Liver (tissue), 9 donors: Measurements from ENCODE around the gene GSKIP. TPM values are rescaled to one million over a fixed set of nuclear protein-coding genes. Genes with fewer than 3 reads are reported as not detected.

Source experiments
- DNase-seq: peaks from one replicate; pipeline ENCODE4 v3.0.0-alpha.2; 2017; ENCODE audit warnings: low spot score
- H3K27ac ChIP-seq, 2 donors: one replicate each; pipeline ENCODE4 v1.7.0; 2013; ENCODE audit warnings: inconsistent platforms in 2 of 2, low read length in 2 of 2, control low read depth in 1 of 2, low read depth in 1 of 2, mild to moderate bottlenecking in 1 of 2
- H3K27me3 ChIP-seq, 4 donors: one replicate each; pipeline versions ENCODE4 v1.6.1 to v1.7.0; 2013; ENCODE audit warnings: low read length in 3 of 4, inconsistent platforms in 1 of 4, mild to moderate bottlenecking in 1 of 4, moderate library complexity in 1 of 4; ENCODE audit not compliant: control insufficient read depth in 4 of 4, insufficient read depth in 4 of 4
- H3K36me3 ChIP-seq, 4 donors: one replicate each; pipeline versions ENCODE4 v1.6.1 to v1.7.0; 2013; ENCODE audit warnings: low read length in 3 of 4, mild to moderate bottlenecking in 3 of 4, low read depth in 1 of 4, moderate library complexity in 1 of 4; ENCODE audit not compliant: control insufficient read depth in 4 of 4, insufficient read depth in 3 of 4
- H3K4me1 ChIP-seq, 4 donors: one replicate each; pipeline versions ENCODE4 v1.6.1 to v1.7.0; 2013; ENCODE audit warnings: low read length in 3 of 4, mild to moderate bottlenecking in 3 of 4, moderate library complexity in 1 of 4; ENCODE audit not compliant: control insufficient read depth in 4 of 4, insufficient read depth in 4 of 4
- H3K4me3 ChIP-seq, 3 donors: one replicate each; pipeline versions ENCODE4 v1.6.1 to v1.7.0; 2013; ENCODE audit warnings: low read length in 3 of 3, control low read depth in 1 of 3, low read depth in 1 of 3, mild to moderate bottlenecking in 1 of 3
- H3K9ac ChIP-seq, 2 donors: one replicate each; pipeline ENCODE4 v1.7.0; 2013; ENCODE audit warnings: low read length in 2 of 2, mild to moderate bottlenecking in 2 of 2, moderate library complexity in 2 of 2, control low read depth in 1 of 2, low read depth in 1 of 2
- H3K9me3 ChIP-seq, 4 donors: one replicate each; pipeline versions ENCODE4 v1.6.1 to v1.7.0; 2013; ENCODE audit warnings: low read length in 3 of 4; ENCODE audit not compliant: control insufficient read depth in 4 of 4
- EGR1 ChIP-seq, 2 donors: IDR thresholded peaks; 2 replicates each; pipeline ENCODE4 v1.6.1; 2016 to 2018; ENCODE audit warnings: antibody characterized with exemption in 2 of 2, low read depth in 2 of 2
- FOXA1 ChIP-seq: IDR thresholded peaks from 2 replicates; pipeline ENCODE4 v1.6.1; 2016; ENCODE audit warnings: antibody characterized with exemption
- FOXA2 ChIP-seq: IDR thresholded peaks from 2 replicates; pipeline ENCODE4 v1.6.1; 2016; ENCODE audit warnings: antibody characterized with exemption
- GABPA ChIP-seq, 2 donors: IDR thresholded peaks in 1 of 2; conservative IDR thresholded peaks in 1 of 2; 2 replicates each; pipeline ENCODE4 v1.6.1; 2016; ENCODE audit warnings: antibody characterized with exemption in 2 of 2, mild to moderate bottlenecking in 1 of 2, moderate library complexity in 1 of 2
- HNF4A ChIP-seq, 2 donors: conservative IDR thresholded peaks; 2 replicates each; pipeline ENCODE4 v1.6.1; 2016; ENCODE audit warnings: antibody characterized with exemption in 2 of 2, mild to moderate bottlenecking in 2 of 2
- JUND ChIP-seq, 2 donors: IDR thresholded peaks; 2 replicates each; pipeline ENCODE4 v1.6.1; 2016; ENCODE audit warnings: antibody characterized with exemption in 2 of 2
- NR2F2 ChIP-seq: IDR thresholded peaks from 2 replicates; pipeline ENCODE4 v1.6.1; 2016; ENCODE audit warnings: antibody characterized with exemption
- RAD21 ChIP-seq, 2 donors: IDR thresholded peaks; 2 replicates each; pipeline ENCODE4 v1.6.1; 2016; ENCODE audit warnings: antibody characterized with exemption in 2 of 2, mild to moderate bottlenecking in 2 of 2
- RXRA ChIP-seq, 2 donors: IDR thresholded peaks; 2 replicates each; pipeline ENCODE4 v1.6.1; 2017 to 2018; ENCODE audit warnings: antibody characterized with exemption in 2 of 2, mild to moderate bottlenecking in 1 of 2
- SP1 ChIP-seq: IDR thresholded peaks from 2 replicates; pipeline ENCODE4 v1.6.1; 2018; ENCODE audit warnings: antibody characterized with exemption, mild to moderate bottlenecking
- TAF1 ChIP-seq: conservative IDR thresholded peaks from 2 replicates; pipeline ENCODE4 v1.6.1; 2016; ENCODE audit warnings: antibody characterized with exemption, mild to moderate bottlenecking
- YY1 ChIP-seq: IDR thresholded peaks from 2 replicates; pipeline ENCODE4 v1.6.1; 2016; ENCODE audit warnings: antibody characterized with exemption, mild to moderate bottlenecking
- ZBTB33 ChIP-seq: IDR thresholded peaks from 2 replicates; pipeline ENCODE4 v1.6.1; 2016; ENCODE audit warnings: antibody characterized with exemption
- WGBS: extraction: QIAGEN DNeasy Blood & Tissue Kit; methylation state at CpG from one replicate; pipeline ENCODE4 v1.1.7; 2013; 5-methylcytosine and 5-hydroxymethylcytosine counted together
- polyA plus RNA-seq, 2 donors: library from polyadenylated mRNA; stranded (reverse) in 1 of 2; unstranded in 1 of 2; fragments of 200-250 nt in 1 of 2; fragments of >200 nt in 1 of 2; fragmentation: Nextera tagmentation in 1 of 2; extraction: Ambion mirVana in 1 of 2; gene quantifications; one replicate each; pipeline versions ENCODE4 v1.2.1 to v1.2.3, GENCODE V29; 2013 to 2015
- total RNA-seq, 2 donors: library from RNA; depleted of rRNA; stranded (reverse); fragments of >200 nt; gene quantifications; one replicate each; pipeline ENCODE4 v1.2.3, GENCODE V29; 2014
- TF ChIP-seq, protein P1 (sequence below): IDR thresholded peaks from 2 replicates; pipeline ENCODE4 v1.6.1; 2016; ENCODE audit warnings: antibody characterized with exemption
- TF ChIP-seq, protein P2 (sequence below): fragments of 150-350 bp; IDR thresholded peaks from 2 replicates; pipeline ENCODE4 v1.5.1; 2017; ENCODE audit warnings: improper control_type of control experiment, low read depth, low read length; ENCODE audit not compliant: missing input control
- TF ChIP-seq, protein P3 (sequence below): IDR thresholded peaks from 2 replicates; pipeline ENCODE4 v1.6.1; 2016; ENCODE audit warnings: antibody characterized with exemption
- TF ChIP-seq, protein P4 (sequence below): IDR thresholded peaks from 2 replicates; pipeline ENCODE4 v1.6.1; 2016; ENCODE audit warnings: antibody characterized with exemption, mild to moderate bottlenecking
- donor health status: healthy.
- donor health status: healthy.
- donor health status: healthy.
- donor health status: healthy.
- donor health status: healthy.

The GSKIP gene
- total and polyA plus RNA-seq, 4 donors = 10.9 to 23.7 (median 14.4) TPM

DNA sequence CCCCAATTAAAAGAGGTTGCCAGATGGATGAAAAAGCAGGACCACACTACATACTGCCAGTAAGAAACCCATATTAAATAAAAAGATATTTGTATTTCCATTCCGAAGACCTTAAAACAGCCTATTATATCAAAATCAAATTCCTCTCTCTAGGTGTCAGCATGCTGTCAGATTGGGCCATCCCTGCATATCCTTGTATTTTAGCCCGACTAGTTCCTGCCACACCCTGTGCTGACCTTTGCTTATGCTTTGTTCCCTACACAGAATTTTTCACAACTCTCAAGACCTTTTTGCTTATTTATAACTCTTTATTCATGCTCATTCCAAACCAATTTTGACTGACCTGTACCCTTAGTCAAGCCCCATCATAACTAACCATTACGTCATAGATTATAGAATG is 12.8 kb downstream of the GSKIP start:
- Histone ChIP-seq H3K36me3 (no peaks in the 10 kb centered on the region), H3K9me3 (no peaks in the 10 kb centered on the region), H3K9ac (no peak overlapping the region), H3K4me3 (no peak overlapping the region), H3K27me3 (no peaks in the 10 kb centered on the region), H3K4me1 (no peaks in the 10 kb centered on the region), H3K27ac (no peak overlapping the region)
- no peak for DNase-seq
- TF ChIP-seq TAF1 (no peak), RAD21 (IDR thresholded peaks at IDR 0.05) (no peak), ZBTB33 (no peak), RXRA (IDR thresholded peaks at IDR 0.05) (no peak), FOXA1 (no peak), SP1 (no peak), YY1 (no peak), NR2F2 (no peak), JUND (IDR thresholded peaks at IDR 0.05) (no peak), GABPA (IDR thresholded peaks at IDR 0.05 in 1 of 2, conservative IDR thresholded peaks at IDR 0.05 in 1 of 2) (no peak), FOXA2 (no peak), HNF4A (conservative IDR thresholded peaks at IDR 0.05) (no peak), EGR1 (IDR thresholded peaks at IDR 0.05; ENCODE audit: low read depth in 2 of 2) (no peak)
- TF ChIP-seq, protein P1, sequence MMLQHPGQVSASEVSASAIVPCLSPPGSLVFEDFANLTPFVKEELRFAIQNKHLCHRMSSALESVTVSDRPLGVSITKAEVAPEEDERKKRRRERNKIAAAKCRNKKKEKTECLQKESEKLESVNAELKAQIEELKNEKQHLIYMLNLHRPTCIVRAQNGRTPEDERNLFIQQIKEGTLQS = no peak
- 88% methylated on average over 3 of the region's 3 CpGs for WGBS

DNA sequence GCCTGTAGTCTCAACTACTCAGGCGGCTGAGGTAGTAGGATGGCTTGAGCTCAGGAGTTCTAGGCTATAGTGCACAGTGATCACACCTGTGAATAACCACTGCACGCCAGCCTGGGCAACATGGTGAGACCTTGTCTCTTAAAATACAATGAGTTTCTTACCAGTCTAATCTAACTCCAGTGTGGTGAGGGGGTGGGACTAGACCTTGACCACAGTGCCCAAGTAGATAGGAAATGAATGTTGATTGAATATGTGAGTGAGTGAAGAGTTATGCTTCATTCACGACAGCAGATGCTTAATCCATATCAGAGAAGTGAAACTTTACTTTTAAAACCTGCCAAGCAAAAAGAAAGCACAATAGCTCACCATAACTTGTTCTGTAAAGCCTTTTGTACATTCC is 17.4 kb downstream of the GSKIP start:
- H3K9ac ChIP-seq = no peak overlapping the region
- no peak overlapping the region for H3K27ac ChIP-seq
- DNase-seq = no peak
- H3K4me3 ChIP-seq = no peak overlapping the region
- no peaks in the 10 kb centered on the region for H3K9me3 ChIP-seq
- TF ChIP-seq FOXA2 = no peak
- TF ChIP-seq NR2F2 = no peak
- TF ChIP-seq, protein P2, sequence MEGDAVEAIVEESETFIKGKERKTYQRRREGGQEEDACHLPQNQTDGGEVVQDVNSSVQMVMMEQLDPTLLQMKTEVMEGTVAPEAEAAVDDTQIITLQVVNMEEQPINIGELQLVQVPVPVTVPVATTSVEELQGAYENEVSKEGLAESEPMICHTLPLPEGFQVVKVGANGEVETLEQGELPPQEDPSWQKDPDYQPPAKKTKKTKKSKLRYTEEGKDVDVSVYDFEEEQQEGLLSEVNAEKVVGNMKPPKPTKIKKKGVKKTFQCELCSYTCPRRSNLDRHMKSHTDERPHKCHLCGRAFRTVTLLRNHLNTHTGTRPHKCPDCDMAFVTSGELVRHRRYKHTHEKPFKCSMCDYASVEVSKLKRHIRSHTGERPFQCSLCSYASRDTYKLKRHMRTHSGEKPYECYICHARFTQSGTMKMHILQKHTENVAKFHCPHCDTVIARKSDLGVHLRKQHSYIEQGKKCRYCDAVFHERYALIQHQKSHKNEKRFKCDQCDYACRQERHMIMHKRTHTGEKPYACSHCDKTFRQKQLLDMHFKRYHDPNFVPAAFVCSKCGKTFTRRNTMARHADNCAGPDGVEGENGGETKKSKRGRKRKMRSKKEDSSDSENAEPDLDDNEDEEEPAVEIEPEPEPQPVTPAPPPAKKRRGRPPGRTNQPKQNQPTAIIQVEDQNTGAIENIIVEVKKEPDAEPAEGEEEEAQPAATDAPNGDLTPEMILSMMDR = no peak
- TF ChIP-seq, protein P3, sequence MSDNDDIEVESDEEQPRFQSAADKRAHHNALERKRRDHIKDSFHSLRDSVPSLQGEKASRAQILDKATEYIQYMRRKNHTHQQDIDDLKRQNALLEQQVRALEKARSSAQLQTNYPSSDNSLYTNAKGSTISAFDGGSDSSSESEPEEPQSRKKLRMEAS = no peak
- TF ChIP-seq TAF1 = no peak
- TF ChIP-seq YY1 = no peak
- TF ChIP-seq HNF4A (conservative IDR thresholded peaks at IDR 0.05) = no peak
- TF ChIP-seq, protein P1 = no peak
- no peak for TF ChIP-seq RAD21 (IDR thresholded peaks at IDR 0.05)
- TF ChIP-seq RXRA (IDR thresholded peaks at IDR 0.05) = no peak
- TF ChIP-seq, protein P4, sequence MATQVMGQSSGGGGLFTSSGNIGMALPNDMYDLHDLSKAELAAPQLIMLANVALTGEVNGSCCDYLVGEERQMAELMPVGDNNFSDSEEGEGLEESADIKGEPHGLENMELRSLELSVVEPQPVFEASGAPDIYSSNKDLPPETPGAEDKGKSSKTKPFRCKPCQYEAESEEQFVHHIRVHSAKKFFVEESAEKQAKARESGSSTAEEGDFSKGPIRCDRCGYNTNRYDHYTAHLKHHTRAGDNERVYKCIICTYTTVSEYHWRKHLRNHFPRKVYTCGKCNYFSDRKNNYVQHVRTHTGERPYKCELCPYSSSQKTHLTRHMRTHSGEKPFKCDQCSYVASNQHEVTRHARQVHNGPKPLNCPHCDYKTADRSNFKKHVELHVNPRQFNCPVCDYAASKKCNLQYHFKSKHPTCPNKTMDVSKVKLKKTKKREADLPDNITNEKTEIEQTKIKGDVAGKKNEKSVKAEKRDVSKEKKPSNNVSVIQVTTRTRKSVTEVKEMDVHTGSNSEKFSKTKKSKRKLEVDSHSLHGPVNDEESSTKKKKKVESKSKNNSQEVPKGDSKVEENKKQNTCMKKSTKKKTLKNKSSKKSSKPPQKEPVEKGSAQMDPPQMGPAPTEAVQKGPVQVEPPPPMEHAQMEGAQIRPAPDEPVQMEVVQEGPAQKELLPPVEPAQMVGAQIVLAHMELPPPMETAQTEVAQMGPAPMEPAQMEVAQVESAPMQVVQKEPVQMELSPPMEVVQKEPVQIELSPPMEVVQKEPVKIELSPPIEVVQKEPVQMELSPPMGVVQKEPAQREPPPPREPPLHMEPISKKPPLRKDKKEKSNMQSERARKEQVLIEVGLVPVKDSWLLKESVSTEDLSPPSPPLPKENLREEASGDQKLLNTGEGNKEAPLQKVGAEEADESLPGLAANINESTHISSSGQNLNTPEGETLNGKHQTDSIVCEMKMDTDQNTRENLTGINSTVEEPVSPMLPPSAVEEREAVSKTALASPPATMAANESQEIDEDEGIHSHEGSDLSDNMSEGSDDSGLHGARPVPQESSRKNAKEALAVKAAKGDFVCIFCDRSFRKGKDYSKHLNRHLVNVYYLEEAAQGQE = no peak
- no peaks in the 10 kb centered on the region for H3K27me3 ChIP-seq
- 92% methylated on average over 3 of the region's 3 CpGs for WGBS
- no peaks in the 10 kb centered on the region for H3K4me1 ChIP-seq
- H3K36me3 ChIP-seq = peaks cover 0 to 18% (median 7%) of the 10 kb centered on the region in 4 donors
